Amygdala (tissue), 56 donors: ENCODE results near the gene ALDH8A1.

Source experiments
- DNase-seq, 56 donors: peaks; one replicate each; lab custom pipeline; 2025; lab: John Stamatoyannopoulos, UW

Gene ALDH8A1

GRCh38 chr6:134954272-134955000 lies 4.5 kb upstream of the ALDH8A1 start:
- no peak for DNase-seq

DNA sequence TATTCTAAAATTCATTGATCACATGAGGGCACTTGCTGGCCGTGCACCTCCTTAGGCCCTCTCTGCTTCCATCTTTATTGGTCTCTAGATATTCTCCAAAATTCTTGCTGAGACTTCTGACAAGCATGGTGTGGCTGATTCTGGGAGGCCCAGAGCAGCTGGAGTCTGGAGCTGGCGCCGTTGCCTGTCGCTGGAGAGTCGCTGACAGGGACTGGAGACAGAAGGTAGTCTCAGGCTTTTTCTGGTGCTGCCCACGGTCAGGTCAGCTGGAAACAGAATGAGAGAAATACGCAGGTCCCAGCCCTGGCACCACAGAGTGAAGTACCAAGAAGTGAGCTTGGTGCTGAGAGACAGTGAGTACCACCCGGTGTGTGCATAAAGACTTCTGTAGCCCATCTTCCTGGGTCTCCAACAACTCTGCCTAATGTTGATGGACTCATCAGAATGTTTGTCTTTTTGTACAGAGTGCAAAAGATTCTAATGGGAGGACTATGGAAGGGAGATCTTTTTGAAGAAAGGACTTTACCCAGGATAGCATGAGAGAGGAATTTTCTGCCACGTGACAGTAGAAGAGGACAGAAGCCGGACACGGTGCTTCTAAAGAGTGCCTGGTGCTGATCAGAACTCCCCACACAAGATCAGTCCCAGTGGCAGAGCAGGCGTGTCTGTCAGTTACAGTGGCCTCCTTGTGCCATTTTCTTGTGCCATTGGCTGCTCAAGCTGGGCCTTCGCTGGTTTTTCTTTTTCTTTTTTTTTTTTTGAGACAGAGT lies 1.8 kb upstream of the ALDH8A1 start:
- no peak for DNase-seq

GRCh38 chr6:134950482-134950881 lies 581 bp upstream of the ALDH8A1 start:
- no peak for DNase-seq

GRCh38 chr6:134948691-134949090 lies 1.2 kb downstream of the ALDH8A1 start:
- DNase-seq: no peak

- no peak for DNase-seq
Measured at GRCh38 chr6:134948142-134948541, 1.8 kb downstream of the ALDH8A1 start.

DNA sequence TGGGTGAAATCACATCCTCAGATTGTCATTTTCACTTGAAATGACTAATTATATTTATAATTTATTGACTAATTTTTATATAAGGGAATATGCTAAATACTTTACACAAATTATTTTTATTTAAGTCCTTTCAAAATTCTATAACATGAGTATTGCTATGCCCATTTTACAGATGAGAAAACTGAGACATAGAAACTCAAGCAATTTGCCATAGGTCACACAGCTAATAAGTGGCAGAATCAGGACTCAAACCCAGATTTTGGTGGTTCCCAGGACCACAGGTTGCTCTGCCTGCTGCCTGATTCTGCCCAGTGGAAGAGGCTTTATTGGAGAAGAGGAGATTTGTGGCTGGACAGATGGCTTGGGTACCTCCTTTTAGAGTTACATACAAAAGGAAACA lies 4.9 kb downstream of the ALDH8A1 start:
- DNase-seq: no peak

DNA sequence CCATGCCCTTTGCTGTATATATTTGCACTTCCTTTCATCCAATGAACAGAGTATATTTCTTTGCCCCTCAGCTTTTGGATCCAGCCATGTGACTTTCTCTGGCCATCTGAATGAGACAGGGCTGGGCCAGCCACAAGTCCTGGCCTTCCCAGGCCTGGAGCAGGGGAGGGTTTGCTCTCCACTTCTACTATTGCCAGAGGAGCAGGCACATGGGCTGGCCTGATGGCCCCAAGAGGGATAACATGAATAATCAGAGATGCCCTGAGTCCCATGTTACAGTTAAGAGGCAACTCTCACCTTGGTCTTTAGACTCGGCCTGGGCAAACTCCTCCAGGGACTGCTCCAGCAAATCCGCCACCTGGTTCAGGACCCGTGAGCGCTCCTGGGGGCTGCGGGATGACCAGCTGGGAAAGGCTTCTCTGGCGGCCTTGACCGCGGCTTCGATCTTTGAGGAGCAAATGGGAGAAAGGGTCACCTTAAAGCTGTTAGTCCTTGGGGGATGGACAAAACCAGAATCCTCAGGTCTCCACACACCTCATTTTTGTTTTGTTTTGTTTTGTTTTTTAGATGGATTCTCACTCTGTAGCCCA lies 6.3 kb downstream of the ALDH8A1 start:
- no peak for DNase-seq

DNA sequence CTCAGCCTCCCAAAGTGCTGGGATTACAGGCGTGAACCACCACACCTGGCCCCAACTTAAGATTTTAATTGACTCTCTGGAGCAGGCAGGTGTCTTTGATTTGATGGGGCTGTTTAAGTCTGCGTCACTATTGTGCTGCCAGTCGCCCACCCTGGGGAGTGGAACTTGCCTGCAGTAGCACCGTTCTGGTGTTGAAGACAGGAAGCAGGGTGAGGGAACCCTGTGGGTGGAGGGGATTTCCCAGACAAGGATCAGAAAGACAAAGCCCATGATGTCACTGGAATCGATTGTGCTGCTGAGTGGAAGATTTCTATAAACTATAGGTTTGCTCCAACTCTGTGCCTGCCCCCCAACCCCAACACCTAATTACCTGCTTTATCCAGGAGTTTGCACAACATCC lies 11.0 kb downstream of the ALDH8A1 start:
- no peak for DNase-seq

DNA sequence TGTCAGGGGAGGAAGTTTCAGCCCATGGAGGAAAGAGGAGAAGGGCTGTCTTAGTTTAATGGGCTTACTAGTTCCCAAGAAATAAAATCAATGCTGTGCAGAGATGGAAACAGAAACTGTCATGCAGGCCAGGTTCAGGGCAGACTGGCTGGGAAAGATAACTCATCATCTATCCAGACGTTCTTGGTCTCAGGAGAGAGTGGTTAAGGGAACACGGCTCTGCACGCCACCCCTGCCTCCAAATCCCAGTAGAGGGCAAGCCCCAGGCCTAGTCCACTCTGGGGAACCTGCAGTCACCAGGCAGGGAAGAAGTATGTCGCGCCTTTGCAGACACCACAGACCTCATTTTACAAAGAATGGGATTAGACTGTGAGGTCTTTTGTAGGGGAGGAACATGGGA lies 12.5 kb downstream of the ALDH8A1 start:
- no peak for DNase-seq

GRCh38 chr6:134936931-134937330 lies 13.0 kb downstream of the ALDH8A1 start:
- no peak for DNase-seq

DNA sequence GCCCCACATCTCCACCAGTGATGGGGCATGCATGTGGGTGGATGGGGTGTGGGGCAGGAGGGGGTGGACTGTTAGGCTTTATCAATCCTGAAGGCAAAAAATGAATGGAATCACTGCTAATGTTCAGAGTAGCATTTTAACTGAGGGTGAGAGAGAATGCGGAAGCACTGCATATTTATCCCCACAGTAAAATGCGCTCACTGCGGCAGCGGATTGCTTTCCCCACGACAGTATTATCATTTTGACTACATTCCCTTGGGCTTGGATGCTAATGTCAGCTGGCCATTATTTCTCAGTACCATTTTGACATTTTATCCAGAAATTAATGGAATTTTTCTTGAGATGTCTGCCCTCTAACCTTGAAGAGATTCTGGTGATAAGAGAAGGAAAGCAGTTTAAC lies 13.4 kb downstream of the ALDH8A1 start:
- DNase-seq: no peak

GRCh38 chr6:134934793-134935485 lies 15.0 kb downstream of the ALDH8A1 start:
- DNase-seq: no peak

DNA sequence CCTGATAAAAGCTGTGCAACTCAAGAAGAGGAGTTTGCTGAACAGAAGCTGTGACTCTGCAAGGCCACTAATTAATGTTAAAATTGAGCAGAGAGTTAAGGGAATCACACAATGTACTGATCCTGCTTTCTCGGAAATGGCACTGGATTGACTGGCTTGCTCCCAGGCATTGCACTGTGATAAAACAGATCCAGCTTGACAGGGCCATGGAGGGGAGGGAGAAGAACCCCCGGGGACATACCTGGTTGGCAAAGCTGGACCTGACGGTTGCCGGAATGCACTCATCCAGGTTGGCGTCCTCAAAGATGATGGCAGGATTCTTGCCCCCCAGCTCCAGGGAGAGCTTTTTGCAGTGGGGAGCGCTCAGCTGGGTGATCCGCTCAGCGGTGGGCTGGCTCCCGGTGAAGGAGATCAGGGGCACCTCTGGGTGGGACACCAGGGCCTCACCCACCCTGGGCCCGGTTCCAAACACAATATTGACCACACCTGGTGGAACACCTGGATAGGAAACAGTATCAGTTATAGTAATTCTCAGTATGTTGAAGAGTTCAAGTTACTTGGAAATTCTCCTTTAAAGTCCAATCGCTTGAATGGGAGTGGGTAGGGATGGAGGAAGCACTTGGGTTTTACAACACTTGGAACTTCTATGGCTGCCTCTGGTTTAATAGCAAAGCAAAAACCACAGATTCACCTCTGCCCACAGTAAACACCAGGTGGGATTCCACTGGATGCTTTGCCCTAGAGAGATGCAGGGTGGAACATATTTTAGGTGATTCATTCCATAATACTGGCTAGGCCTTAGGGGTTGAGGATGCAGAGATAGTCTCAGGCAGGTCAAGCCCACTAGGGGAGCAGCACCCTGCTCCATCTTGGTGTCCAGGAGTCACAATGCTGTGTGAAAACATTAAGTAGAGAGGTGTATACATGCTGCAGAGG lies 17.1 kb downstream of the ALDH8A1 start:
- no peak for DNase-seq

- DNase-seq: no peak
Measured at GRCh38 chr6:134932098-134932497, 17.8 kb downstream of the ALDH8A1 start.

DNA sequence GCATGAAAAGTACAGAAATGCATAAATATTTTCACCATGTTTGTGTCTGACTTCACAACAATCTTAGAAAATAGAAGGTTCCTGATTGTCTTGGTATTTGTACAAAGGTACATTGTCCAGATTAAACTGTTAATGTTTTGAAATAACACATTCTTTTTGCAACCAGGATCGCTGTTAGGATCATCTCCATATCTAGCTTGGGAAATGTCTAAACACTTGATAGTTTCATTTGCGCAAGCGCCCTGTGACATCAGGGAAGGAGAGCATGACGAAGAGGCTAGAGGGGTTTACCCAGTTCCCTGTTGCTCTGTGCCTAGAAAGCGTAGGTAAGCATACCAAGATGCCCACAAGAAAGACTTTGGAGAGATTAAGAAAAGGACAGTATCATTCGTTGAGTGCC lies 19.4 kb downstream of the ALDH8A1 start:
- no peak for DNase-seq

GRCh38 chr6:134928151-134928900 lies 21.6 kb downstream of the ALDH8A1 start:
- DNase-seq: no peak

DNA sequence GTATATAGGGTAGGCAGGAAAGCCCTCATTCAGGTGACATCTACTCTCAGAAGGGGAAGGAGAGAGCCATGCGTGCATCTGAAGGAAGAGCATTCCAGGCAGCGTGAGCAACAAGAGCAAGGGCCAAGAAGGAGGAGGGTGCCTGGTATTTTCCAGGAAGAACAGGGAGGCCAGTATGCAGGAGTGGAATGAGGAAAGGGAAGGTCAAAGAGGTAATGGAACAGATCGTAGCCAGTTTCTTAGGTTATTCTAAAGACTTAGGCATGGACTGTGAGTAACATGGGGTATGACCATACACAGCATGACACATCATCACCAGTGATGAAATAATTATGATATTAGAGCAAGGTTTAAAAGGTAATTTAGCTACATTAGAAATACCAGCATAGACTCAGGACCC lies 24.1 kb downstream of the ALDH8A1 start:
- no peak for DNase-seq

DNA sequence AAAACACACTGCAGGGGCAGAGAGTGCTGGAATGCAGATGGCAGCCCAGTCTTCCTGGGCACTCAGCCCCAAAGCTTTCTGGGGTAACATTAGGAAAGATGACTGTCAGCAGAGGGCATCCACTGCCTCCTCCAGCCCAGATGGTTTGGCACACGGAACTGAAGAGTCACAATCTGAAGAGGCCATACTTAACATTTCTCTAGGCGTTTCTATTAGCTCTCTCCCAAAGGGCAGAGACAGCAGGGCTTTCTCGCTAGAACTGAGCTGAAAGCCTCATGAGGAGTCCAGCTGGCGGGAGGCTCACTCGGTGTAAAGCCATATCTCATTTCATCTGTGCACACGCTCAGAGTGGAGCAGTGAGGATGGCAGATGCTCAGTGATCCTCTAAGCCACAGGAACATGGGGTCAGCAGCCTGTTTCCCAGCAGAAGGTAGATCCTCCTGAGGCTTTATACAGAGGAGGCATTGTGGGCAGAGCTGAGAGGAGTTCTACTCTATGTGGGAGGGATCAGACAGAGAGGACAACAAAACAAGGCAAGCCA lies 28.1 kb downstream of the ALDH8A1 start:
- no peak for DNase-seq

GRCh38 chr6:134921276-134921675 lies 28.6 kb downstream of the ALDH8A1 start:
- DNase-seq: no peak
